ENCODE measurements around the gene RAB31.

DNA sequence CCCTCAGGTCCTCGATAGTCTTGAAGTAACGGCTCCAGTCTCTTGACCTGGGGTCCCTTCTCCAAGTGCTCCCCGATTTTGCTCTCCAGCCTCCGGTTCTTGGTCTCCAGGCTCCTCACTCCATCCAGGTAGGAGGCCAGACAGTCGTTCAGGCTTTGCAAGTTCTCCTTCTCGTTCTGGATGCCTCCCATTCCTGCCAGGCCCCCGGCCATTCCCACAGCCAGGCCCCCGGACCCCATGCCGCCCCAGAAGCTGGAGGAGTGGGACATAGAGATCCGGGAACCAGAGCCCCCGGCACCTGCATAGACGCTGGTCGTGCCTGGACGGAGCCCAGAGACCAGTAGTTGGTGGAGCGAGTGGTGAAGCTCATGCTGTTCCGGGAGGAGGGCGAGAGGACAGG lies 29.0 kb upstream of the RAB31 start:
- no peak for TF ChIP-seq POLR2A (IDR thresholded peaks at IDR 0.05)
- TF ChIP-seq, protein P1, sequence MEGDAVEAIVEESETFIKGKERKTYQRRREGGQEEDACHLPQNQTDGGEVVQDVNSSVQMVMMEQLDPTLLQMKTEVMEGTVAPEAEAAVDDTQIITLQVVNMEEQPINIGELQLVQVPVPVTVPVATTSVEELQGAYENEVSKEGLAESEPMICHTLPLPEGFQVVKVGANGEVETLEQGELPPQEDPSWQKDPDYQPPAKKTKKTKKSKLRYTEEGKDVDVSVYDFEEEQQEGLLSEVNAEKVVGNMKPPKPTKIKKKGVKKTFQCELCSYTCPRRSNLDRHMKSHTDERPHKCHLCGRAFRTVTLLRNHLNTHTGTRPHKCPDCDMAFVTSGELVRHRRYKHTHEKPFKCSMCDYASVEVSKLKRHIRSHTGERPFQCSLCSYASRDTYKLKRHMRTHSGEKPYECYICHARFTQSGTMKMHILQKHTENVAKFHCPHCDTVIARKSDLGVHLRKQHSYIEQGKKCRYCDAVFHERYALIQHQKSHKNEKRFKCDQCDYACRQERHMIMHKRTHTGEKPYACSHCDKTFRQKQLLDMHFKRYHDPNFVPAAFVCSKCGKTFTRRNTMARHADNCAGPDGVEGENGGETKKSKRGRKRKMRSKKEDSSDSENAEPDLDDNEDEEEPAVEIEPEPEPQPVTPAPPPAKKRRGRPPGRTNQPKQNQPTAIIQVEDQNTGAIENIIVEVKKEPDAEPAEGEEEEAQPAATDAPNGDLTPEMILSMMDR (IDR thresholded peaks at IDR 0.05) = no peak
- TF ChIP-seq POLR2AphosphoS5 (IDR thresholded peaks at IDR 0.05) = no peak
- TF ChIP-seq EP300 (IDR thresholded peaks at IDR 0.05) = no peak
